HS-27A (cell line): Measurements from ENCODE around the gene ZBTB40.

Experiments used
- DNase-seq: peaks from one replicate; pipeline ENCODE4 v3.0.0-alpha.2; 2012; ENCODE audit warnings: low read depth, missing footprints

ZBTB40 gene, protein sequence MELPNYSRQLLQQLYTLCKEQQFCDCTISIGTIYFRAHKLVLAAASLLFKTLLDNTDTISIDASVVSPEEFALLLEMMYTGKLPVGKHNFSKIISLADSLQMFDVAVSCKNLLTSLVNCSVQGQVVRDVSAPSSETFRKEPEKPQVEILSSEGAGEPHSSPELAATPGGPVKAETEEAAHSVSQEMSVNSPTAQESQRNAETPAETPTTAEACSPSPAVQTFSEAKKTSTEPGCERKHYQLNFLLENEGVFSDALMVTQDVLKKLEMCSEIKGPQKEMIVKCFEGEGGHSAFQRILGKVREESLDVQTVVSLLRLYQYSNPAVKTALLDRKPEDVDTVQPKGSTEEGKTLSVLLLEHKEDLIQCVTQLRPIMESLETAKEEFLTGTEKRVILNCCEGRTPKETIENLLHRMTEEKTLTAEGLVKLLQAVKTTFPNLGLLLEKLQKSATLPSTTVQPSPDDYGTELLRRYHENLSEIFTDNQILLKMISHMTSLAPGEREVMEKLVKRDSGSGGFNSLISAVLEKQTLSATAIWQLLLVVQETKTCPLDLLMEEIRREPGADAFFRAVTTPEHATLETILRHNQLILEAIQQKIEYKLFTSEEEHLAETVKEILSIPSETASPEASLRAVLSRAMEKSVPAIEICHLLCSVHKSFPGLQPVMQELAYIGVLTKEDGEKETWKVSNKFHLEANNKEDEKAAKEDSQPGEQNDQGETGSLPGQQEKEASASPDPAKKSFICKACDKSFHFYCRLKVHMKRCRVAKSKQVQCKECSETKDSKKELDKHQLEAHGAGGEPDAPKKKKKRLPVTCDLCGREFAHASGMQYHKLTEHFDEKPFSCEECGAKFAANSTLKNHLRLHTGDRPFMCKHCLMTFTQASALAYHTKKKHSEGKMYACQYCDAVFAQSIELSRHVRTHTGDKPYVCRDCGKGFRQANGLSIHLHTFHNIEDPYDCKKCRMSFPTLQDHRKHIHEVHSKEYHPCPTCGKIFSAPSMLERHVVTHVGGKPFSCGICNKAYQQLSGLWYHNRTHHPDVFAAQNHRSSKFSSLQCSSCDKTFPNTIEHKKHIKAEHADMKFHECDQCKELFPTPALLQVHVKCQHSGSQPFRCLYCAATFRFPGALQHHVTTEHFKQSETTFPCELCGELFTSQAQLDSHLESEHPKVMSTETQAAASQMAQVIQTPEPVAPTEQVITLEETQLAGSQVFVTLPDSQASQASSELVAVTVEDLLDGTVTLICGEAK

DNA sequence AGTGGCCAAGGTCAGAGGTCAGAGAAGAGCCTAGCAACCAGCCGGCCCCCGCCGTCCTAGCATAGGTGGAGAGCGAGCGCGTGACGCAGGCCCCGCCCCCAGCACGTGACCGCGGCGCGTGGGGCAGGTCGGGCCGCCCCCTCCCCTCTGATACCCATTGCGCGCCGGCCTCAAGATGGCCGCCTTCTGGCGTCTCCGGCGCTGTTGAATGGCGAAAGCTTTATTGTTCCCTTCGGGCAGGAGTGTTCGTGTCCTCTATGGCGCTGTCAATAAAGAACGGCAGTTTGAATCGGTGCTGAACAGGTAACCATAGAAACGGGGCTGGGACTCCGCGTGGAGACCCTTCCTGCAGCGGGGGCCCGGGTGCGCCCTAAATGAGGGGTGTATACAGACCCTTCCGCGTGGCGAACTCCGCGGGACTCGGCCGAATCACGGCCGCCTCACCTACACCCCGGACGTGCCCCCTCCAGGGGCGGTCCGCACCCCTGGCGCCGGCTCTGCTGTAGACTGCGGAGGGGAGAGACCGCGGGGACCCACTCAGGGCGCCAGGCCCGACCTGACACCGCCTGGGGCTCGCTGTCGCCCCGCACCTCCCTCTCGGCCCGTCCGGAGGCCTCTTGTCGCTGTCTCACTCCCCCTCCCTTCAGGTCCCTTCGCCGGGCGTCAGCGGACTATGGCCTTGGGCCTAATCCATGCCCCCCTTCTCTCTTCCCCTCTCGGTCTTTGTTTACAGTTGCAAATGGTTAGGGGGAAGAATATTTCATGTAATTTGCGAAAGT is at the start of gene ZBTB40:
ZBTB40 (plus strand) TSS at position 150 of the 779 bp plus-strand sequence. CDS start 38,098 bp downstream, outside the sequence.
- peak; percentile 84 for DNase-seq

DNA sequence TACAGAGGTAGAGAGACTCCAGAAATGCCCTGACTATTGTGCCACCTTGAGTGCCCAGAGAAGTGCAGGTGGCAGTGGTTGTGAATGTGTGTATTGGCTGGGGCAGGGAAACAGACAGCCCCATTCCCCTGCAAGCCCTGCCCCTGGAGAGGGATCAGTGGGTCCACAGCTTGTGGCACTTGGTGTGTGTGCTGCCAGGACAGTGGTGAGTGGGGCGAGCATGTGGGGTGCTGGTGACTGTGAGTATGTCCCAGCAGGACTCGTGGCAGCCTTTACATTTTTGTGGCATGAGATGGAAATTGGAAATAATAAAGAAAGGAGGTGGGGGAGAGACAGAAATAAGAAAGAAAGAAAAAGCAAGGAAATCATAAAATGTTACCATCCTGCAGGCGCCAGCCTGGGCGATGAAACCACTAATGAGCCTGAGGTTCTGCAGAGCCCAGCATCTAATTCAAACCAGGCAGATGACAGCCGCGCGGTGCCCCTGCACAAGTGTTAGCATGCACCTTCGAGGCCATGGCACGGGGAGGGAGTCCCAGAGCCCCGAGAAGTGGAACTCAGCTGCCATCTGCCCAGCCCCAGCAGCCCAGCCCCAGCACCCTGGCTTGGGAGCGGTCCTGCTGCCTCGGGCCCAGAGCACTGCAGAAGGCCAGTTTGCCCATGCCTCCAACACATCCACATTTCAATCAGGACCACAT is 49.1 kb upstream of the ZBTB40 start:
- DNase-seq = no peak

DNA sequence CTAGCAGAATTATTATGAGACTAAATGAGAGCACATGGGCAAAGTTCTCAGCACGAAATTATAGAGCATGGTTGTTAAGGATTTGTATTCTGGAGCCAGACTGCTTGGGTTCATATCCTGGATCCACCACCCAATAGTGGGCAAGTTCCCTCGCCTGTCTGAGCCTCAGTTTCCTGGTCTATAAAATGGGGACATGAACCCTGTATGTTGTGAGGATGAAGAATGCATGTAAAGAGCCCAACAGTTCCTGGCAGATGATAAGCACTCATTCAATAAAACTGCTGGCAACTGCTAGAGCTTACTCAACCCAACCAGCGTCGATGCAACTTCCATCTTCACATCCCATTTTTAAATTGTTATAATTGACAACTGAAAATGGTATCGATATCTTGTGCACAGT is 47.2 kb upstream of the ZBTB40 start:
- DNase-seq = no peak

GRCh38 chr1:22406722-22407495 is 44.7 kb upstream of the ZBTB40 start:
- no peak for DNase-seq

GRCh38 chr1:22408230-22408629 is 43.4 kb upstream of the ZBTB40 start:
- DNase-seq = no peak

DNA sequence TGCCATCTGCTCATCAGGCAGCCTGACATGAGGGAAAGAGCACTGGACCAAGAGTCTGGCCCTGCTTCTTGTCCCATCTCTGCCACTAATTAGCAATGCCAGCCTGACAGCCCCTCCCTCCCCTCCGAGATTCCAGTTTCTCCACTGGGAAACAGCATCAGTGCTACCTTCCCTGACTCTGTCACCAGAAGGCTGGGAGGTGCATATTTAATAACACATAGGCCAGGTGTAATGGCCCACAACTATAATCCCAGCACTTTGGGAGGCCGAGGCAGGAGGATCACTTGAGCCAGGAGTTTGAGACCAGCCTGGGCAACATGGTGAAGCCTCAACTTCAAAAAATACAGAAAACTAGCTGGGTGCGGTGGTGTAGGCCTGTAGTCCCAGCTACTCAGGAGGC is 41.2 kb upstream of the ZBTB40 start:
- no peak for DNase-seq

DNA sequence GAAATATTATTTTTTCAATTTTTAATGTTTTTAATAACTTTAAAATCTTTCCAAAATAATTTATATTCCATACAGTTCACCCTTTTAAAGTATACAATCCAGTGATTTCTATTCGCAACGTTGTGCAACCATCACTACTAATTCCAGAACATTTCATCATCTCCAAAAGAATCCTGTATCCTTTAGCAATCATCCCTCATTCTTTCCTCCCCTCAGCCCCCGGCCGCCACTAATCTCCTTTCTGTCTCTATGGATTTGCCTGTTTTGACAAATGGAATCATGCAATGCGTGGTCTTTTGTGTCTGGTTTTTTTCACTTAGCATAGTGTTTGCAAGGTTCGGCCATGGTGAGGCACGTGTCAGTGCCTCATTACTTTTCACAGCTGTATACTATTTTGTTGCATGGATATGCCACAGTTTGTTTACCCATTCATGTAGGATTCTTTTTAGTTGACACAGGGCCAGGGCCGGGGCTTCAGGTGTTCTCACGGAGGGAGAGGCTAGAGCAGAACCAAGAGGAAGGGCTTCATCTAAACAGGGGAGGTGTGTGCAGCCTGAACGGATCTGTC is 40.6 kb upstream of the ZBTB40 start:
- DNase-seq = no peak

GRCh38 chr1:22411589-22411988 is 40.1 kb upstream of the ZBTB40 start:
- no peak for DNase-seq

DNA sequence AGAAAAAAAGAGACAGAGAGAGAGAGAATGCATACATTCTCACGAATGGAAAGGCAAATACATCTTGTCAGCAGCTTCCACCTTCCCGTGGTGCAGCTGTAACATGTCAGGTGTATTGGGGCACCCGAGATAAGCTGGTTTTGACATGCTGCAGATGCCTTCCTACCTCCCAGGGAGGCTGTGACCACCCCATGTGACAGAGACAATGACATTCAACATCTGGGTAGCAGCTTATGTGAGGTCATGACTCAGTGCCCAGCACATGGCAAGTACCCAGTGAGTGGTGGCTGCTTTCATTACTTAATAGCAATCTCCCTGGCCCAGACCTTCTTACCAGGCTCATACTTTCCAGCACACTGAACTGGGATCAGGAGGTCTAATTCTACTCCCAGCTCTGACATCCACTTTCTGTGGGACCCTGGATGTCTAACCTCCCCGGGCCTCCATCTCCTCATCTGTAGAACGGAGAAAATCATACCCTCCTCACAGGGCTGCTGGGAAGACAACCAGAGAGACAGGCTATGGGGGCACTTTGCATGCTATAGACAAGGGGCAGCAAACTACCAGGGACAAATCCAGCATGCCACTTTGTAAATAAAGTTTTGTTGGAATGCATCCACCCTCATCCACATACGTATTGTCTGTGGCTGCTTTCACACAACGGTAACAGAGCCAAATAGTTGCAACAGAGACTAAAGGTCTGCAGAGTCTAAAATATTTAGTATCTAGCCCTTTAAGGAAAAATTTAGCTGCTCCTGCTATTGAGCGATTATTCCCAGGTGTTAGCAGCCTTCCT is 38.5 kb upstream of the ZBTB40 start:
- DNase-seq = no peak

DNA sequence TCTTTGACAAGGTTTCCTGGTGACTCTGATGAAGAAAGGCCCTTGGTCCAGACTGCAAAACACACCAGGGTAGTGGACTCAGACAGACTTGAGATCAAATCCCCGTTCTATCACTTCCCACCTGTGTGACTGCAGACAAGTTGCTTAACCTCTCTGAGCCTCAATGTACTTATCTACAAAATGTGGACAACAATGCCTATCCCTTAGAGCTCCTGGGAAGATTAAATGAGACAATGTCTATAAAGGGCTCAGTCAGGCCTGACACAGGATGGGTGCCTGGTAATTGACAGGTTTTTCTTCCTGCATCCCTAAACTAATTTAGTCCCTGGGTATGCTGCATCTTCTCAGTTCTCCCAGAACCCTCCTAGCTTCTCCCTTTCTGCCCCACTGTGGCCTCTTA is 37.9 kb upstream of the ZBTB40 start:
- no peak for DNase-seq

- no peak for DNase-seq
Observed at GRCh38 chr1:22414244-22414751, 37.4 kb upstream of the ZBTB40 start.

- DNase-seq = no peak
Observed at GRCh38 chr1:22415489-22415888, 36.2 kb upstream of the ZBTB40 start.

DNA sequence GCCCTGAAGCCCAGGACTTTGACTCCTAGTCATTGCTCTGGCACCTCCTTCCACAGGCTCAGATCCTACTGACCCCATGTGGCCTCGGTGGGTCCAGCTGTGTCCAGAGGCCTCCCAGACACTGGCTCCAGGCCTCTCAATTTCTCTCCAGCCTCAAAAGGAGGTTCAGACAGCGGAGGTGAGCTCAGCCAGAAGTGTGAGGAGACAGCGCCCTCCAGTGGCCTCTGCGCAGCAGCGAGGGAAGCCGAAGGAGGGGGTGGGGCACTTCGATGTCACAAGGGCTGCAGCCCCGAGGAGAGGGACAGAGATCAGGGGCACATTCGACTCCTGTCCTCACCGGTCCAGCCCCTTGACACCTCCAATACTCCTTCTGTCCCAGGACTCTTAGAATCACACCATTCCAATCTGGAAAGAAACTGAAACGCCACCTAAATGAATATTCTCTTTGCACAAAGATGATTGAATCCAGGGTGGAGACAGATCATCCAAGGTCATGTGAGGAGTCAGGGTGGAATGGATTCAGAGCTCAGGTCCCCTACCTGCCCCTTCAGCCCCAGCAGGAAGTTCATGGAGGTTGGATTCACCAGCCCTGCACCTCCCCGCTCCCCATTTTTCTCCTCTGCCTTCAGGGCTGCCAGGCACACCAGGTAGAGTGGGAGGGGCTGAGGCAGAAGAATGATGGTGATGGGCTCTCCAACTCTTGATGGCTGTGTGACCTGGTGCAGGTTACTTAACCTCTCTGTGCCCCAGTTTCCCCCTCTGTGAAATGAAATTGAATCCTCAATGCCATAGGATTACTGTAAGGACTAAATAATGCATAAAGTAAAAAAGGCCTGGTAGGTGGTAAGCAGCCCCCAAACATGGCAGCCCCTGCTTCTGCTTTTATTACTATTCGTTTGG is 34.8 kb upstream of the ZBTB40 start:
- peak; percentile 46 for DNase-seq

GRCh38 chr1:22417466-22417865 is 34.2 kb upstream of the ZBTB40 start:
- DNase-seq = no peak

- no peak for DNase-seq
Observed at GRCh38 chr1:22418312-22418711, 33.3 kb upstream of the ZBTB40 start.

DNA sequence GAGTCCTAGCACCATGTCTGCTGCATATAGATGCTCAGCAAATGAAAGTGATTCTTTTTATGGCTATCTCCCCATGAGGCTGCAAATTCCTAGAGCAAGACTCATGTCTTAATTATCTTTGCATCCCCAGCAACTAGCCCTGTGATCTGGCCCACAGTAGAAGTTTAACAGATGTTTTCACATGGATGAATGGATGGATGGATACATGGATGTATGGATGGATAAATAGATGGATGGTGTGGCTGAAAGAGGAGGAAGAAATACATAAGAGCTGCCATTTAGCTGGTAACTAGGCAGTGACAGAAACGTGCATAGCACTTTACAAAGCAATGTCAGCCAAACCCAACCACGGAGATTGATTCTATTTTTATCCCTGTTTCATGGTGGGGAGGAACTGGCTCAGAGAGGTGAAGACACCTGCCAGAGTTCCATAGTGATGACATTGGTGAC is 32.7 kb upstream of the ZBTB40 start:
- DNase-seq = no peak

DNA sequence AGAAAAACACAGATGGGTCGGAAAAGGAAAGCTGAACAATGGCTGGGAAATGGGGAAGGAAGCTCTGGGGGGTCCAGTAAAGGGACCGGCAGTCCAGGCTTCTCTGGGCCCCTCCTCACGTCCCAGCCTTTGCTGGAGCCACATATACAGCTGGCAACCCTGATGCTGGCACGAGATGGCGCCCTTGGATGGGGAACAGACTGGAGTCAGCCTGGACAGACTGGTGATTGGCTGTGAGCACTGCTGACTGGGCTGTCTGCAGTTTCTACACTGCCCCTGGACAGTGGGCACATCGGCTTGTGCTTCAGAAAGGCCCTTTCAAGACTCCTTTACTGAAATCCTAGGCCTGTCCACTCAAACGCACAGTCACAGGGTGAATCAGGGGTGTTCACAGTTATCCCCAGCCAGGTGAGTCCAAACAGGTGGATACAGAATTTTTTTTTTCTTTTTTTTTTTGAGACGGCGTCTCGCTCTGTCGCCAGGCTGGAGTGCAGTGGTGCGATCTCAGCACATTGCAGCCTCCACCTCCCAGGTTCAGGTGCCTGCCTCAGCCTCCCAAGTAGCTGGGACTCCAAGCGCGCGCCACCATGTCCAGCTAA is 31.1 kb upstream of the ZBTB40 start:
- DNase-seq = peak; percentile 51
